Colonic mucosa (tissue), 4 donors: ENCODE results near the gene ASCC3. TPM values are rescaled to one million over a fixed set of nuclear protein-coding genes. Genes with fewer than 3 reads are reported as not detected.

ENCODE experiments used
- DNase-seq: peaks from one replicate; pipeline ENCODE4 v3.0.0-alpha.2; 2020
- H3K27ac ChIP-seq: fragments of 200-600 bp; one replicate; pipeline ENCODE4 v1.8.0; 2021
- H3K27me3 ChIP-seq: fragments of 200-600 bp; one replicate; pipeline ENCODE4 v1.8.0; 2021
- H3K36me3 ChIP-seq: fragments of 200-600 bp; one replicate; pipeline ENCODE4 v1.8.0; 2021
- H3K4me1 ChIP-seq: fragments of 200-600 bp; one replicate; pipeline ENCODE4 v1.8.0; 2021; ENCODE audit warnings: mild to moderate bottlenecking
- H3K4me3 ChIP-seq: fragments of 200-600 bp; one replicate; pipeline ENCODE4 v1.8.0; 2021
- H3K9ac ChIP-seq, 2 donors: one replicate each; pipeline ENCODE4 v1.7.0; 2013; ENCODE audit warnings: control low read depth in 2 of 2, low read depth in 2 of 2, low read length in 2 of 2
- H3K9me3 ChIP-seq: fragments of 200-600 bp; one replicate; pipeline ENCODE4 v1.8.0; 2021
- CTCF ChIP-seq: fragments of 200-600 bp; IDR thresholded peaks from one replicate; pipeline ENCODE4 v1.8.0; 2022; ENCODE audit warnings: antibody characterized with exemption, mild to moderate bottlenecking
- intact Hi-C: fragments of 100-400 bp; cut with DNase I; formaldehyde crosslinking; loops from one replicate; pipeline ENCODE4 v1.14.1; 2022
- total RNA-seq, 2 donors: library from RNA; stranded (reverse); fragmentation: NEBNext Ultra II Directional in 1 of 2; extraction: Animal tissue kit (Norgen Biotek cat#: 25700) in 1 of 2; gene quantifications; one replicate each; pipeline ENCODE4 v1.2.1, GENCODE V29; 2021
- donor health status: healthy.
- donor health status: DM: no; HTN: no; CAD: no.
- donor health status: DM: no; HTN: no; CAD: no.

The ASCC3 gene
- total RNA-seq, 2 donors from 2014 or later = 33.7 to 41.9 TPM

GRCh38 chr6:100691972-100692371, 189.2 kb downstream of the ASCC3 start:
- H3K9me3 ChIP-seq = no peaks in the 10 kb centered on the region
- no peaks in the 10 kb centered on the region for H3K4me1 ChIP-seq
- no peak for DNase-seq
- no peak overlapping the region for H3K9ac ChIP-seq
- no peaks in the 10 kb centered on the region for H3K36me3 ChIP-seq
- TF ChIP-seq CTCF = no peak
- no peaks in the 10 kb centered on the region for H3K27me3 ChIP-seq
- H3K27ac ChIP-seq = no peak overlapping the region
- intact Hi-C loops = no loop called here
- no peak overlapping the region for H3K4me3 ChIP-seq

GRCh38 chr6:100686216-100686615, 194.9 kb downstream of the ASCC3 start:
- H3K36me3 ChIP-seq = no peaks in the 10 kb centered on the region
- H3K9me3 ChIP-seq = no peaks in the 10 kb centered on the region
- intact Hi-C loops = no loop called here
- no peak overlapping the region for H3K27ac ChIP-seq
- H3K4me3 ChIP-seq = no peak overlapping the region
- no peak for DNase-seq
- H3K4me1 ChIP-seq = no peaks in the 10 kb centered on the region
- no peak for TF ChIP-seq CTCF
- no peak overlapping the region for H3K9ac ChIP-seq
- no peaks in the 10 kb centered on the region for H3K27me3 ChIP-seq

GRCh38 chr6:100685747-100686146, 195.4 kb downstream of the ASCC3 start:
- no peak for DNase-seq

GRCh38 chr6:100680163-100680562, 201.0 kb downstream of the ASCC3 start:
- Histone ChIP-seq H3K4me1 (no peaks in the 10 kb centered on the region), H3K9ac (no peak overlapping the region), H3K27ac (no peak overlapping the region), H3K36me3 (no peaks in the 10 kb centered on the region), H3K27me3 (no peaks in the 10 kb centered on the region), H3K9me3 (no peaks in the 10 kb centered on the region), H3K4me3 (no peak overlapping the region)
- intact Hi-C loops = no loop called here
- no peak for TF ChIP-seq CTCF
- no peak for DNase-seq

More at GRCh38 chr6:100685747-100686146, 195.4 kb downstream of the ASCC3 start:
- H3K27me3 ChIP-seq = no peaks in the 10 kb centered on the region
- no peak overlapping the region for H3K9ac ChIP-seq
- no peaks in the 10 kb centered on the region for H3K36me3 ChIP-seq
- H3K9me3 ChIP-seq = no peaks in the 10 kb centered on the region
- no peak overlapping the region for H3K27ac ChIP-seq
- H3K4me3 ChIP-seq = no peak overlapping the region
- intact Hi-C loops = no loop called here
- no peaks in the 10 kb centered on the region for H3K4me1 ChIP-seq
- TF ChIP-seq CTCF = no peak

- Histone ChIP-seq H3K27me3 (no peaks in the 10 kb centered on the region), H3K4me1 (no peaks in the 10 kb centered on the region), H3K9ac (no peak overlapping the region), H3K27ac (no peak overlapping the region), H3K4me3 (no peak overlapping the region), H3K9me3 (no peaks in the 10 kb centered on the region), H3K36me3 (no peaks in the 10 kb centered on the region)
- no peak for DNase-seq
- intact Hi-C loops = no loop called here
- no peak for TF ChIP-seq CTCF
Observed at GRCh38 chr6:100678027-100678426, 203.1 kb downstream of the ASCC3 start.

- no peak for DNase-seq
- Histone ChIP-seq H3K9me3 (no peaks in the 10 kb centered on the region), H3K9ac (no peak overlapping the region), H3K27me3 (no peaks in the 10 kb centered on the region), H3K27ac (no peak overlapping the region), H3K36me3 (no peaks in the 10 kb centered on the region), H3K4me1 (no peaks in the 10 kb centered on the region), H3K4me3 (no peak overlapping the region)
- intact Hi-C loops = no loop called here
- no peak for TF ChIP-seq CTCF
Observed at GRCh38 chr6:100677240-100677639, 203.9 kb downstream of the ASCC3 start.
